K562 (cell line): ENCODE data around the gene SIRT2. TPM values are rescaled to one million over a fixed set of nuclear protein-coding genes. Genes with fewer than 3 reads are reported as not detected.

ENCODE experiments used
- ATAC-seq: fragments of 200-7000 bp; cut with Tn5 transposase; 3 replicates; pipeline ENCODE4 v1.9.1; 2020; ENCODE audit warnings: moderate library complexity
- BruUV-seq: library from RNA; stranded (reverse); fragments of 400-500 nt; replicated peaks from 2 replicates; lab custom pipeline; 2021; lab: Mats Ljungman, UMichigan
- CTCF ChIA-PET: fragments of 300-600 bp; formaldehyde crosslinking; extraction: SDS; loops from one replicate; lab custom pipeline; 2021; ENCODE audit warnings: low intra/inter-chr PET ratio; lab: Yijun Ruan, JAX
- POLR2A ChIA-PET: fragments of 300-600, 350-650 bp; sonication (Branson Sonifier 250); formaldehyde crosslinking; extraction: SDS; loops from one replicate; lab custom pipeline; 2021; ENCODE audit warnings: antibody characterized with exemption, inconsistent platforms; lab: Yijun Ruan, JAX
- DNase-seq, 4 experiments: peaks; one replicate each; pipeline versions ENCODE4 v3.0.0 to v3.0.0-alpha.2; 2011 to 2018; ENCODE audit warnings: low spot score in 3 of 4, mixed read lengths in 3 of 4; ENCODE audit errors: extremely low read depth in 1 of 4
- FAIRE-seq: peaks from 2 replicates; lab custom pipeline; 2011; peaks lifted over from hg19 to GRCh38; lab: Jason Lieb, UNC
- H2AFZ ChIP-seq: 2 replicates; pipeline ENCODE4 v1.6.0; 2011; ENCODE audit warnings: low read depth, low read length, control low read depth, inconsistent platforms
- H3K27ac ChIP-seq: fragments of 200-600 bp; 3 replicates; pipeline ENCODE4 v1.8.0; 2011; ENCODE audit warnings: low read depth, mild to moderate bottlenecking, control low read depth, inconsistent platforms, low read length, moderate library complexity, mixed read lengths; ENCODE audit errors: extremely low read depth
- H3K27me3 ChIP-seq, 2 experiments: fragments of 300-600 bp in 1 of 2; 2 replicates in 1 of 2; 3 replicates in 1 of 2; pipeline versions ENCODE4 v1.6.0 to v1.8.0; 2011; ENCODE audit warnings: inconsistent platforms in 2 of 2, low read length in 2 of 2, mild to moderate bottlenecking in 1 of 2, mixed read lengths in 1 of 2, moderate library complexity in 1 of 2; ENCODE audit not compliant: control insufficient read depth in 2 of 2, insufficient read depth in 2 of 2
- H3K36me3 ChIP-seq: fragments of 300-600 bp; 3 replicates; pipeline ENCODE4 v1.8.0; 2011; ENCODE audit warnings: mild to moderate bottlenecking, low read length, inconsistent platforms; ENCODE audit not compliant: control insufficient read depth, insufficient read depth
- H3K4me1 ChIP-seq, 2 experiments: fragments of 200-600 bp in 1 of 2; replicated peaks in 1 of 2; 2 replicates in 1 of 2; 3 replicates in 1 of 2; pipeline versions ENCODE4 v1.5.1 to v1.8.0; 2011; ENCODE audit warnings: inconsistent platforms in 2 of 2, low read length in 2 of 2, mild to moderate bottlenecking in 1 of 2, mixed read lengths in 1 of 2, moderate library complexity in 1 of 2; ENCODE audit not compliant: control insufficient read depth in 2 of 2, insufficient read depth in 2 of 2
- H3K4me2 ChIP-seq: 2 replicates; pipeline ENCODE4 v1.6.1; 2011; ENCODE audit warnings: low read length, control low read depth, inconsistent platforms, mixed read lengths; ENCODE audit not compliant: insufficient read depth
- H3K4me3 ChIP-seq: fragments of 200-600 bp; sonication (generic), shearing (Covaris generic); 2 replicates; pipeline ENCODE4 v1.5.1; 2016; ENCODE audit warnings: control low read depth, inconsistent platforms
- H3K79me2 ChIP-seq: fragments of 200-600 bp; 3 replicates; pipeline ENCODE4 v1.8.0; 2011; ENCODE audit warnings: low read length, inconsistent platforms; ENCODE audit not compliant: control insufficient read depth, insufficient read depth
- H3K9ac ChIP-seq, 2 experiments: 2 replicates each; pipeline versions ENCODE4 v1.6.0 to v1.6.1; 2011; ENCODE audit warnings: low read depth in 2 of 2, low read length in 2 of 2, control low read depth in 1 of 2, inconsistent platforms in 1 of 2, mild to moderate bottlenecking in 1 of 2, mixed read lengths in 1 of 2; ENCODE audit not compliant: insufficient read depth in 1 of 2
- H3K9me1 ChIP-seq: one replicate; pipeline ENCODE4 v1.6.0; 2011; ENCODE audit warnings: inconsistent platforms, mild to moderate bottlenecking, low read length, moderate library complexity; ENCODE audit not compliant: control insufficient read depth, insufficient read depth
- H3K9me3 ChIP-seq: replicated peaks from 2 replicates; pipeline ENCODE4 v1.5.1; 2011; ENCODE audit warnings: low read depth, low read length, inconsistent platforms; ENCODE audit not compliant: control insufficient read depth, insufficient read depth
- H4K20me1 ChIP-seq: replicated peaks from 2 replicates; pipeline ENCODE4 v1.6.1; 2011; ENCODE audit warnings: low read length, inconsistent platforms, mixed read lengths; ENCODE audit not compliant: control insufficient read depth, insufficient read depth
- HNRNPL ChIP-seq: fragments of 200-400 bp; formaldehyde crosslinking; IDR thresholded peaks from 2 replicates; pipeline ENCODE4 v1.6.1; 2017; ENCODE audit warnings: low read depth, mild to moderate bottlenecking, low read length
- MAZ ChIP-seq, 2 experiments: fragments of 450-650 bp in 1 of 2; sonication (generic) in 1 of 2; formaldehyde crosslinking; IDR thresholded peaks in 1 of 2; conservative IDR thresholded peaks in 1 of 2; 2 replicates each; pipeline versions ENCODE4 v1.4.0 to v1.5.0; 2020; ENCODE audit warnings: mild to moderate bottlenecking in 1 of 2, missing genetic modification reagents in 1 of 2
- NUFIP1 ChIP-seq: fragments of 450-650 bp; IDR thresholded peaks from 2 replicates; pipeline ENCODE4 v1.6.1; 2018; ENCODE audit not compliant: partially characterized antibody
- PHB2 ChIP-seq: fragments of 450-650 bp; IDR thresholded peaks from 2 replicates; pipeline ENCODE4 v1.6.1; 2017; ENCODE audit warnings: low read depth
- POLR2G ChIP-seq: fragments of 200-400 bp; formaldehyde crosslinking; IDR thresholded peaks from 2 replicates; pipeline ENCODE4 v1.6.1; 2017; ENCODE audit warnings: low read depth, mild to moderate bottlenecking, antibody characterized with exemption, low read length, moderate library complexity
- RBFOX2 ChIP-seq: fragments of 200-400 bp; formaldehyde crosslinking; IDR thresholded peaks from 2 replicates; pipeline ENCODE4 v1.6.1; 2017; ENCODE audit warnings: low read depth, mild to moderate bottlenecking, low read length, moderate library complexity
- RFX1 ChIP-seq: fragments of 450-650 bp; IDR thresholded peaks from 2 replicates; pipeline ENCODE4 v1.6.1; 2016; ENCODE audit warnings: mild to moderate bottlenecking, moderate library complexity
- WGBS: fragments of 100-300 bp; shearing (Covaris generic); methylation state at CpG from one replicate; pipeline ENCODE4 v1.1.6; 2016; ENCODE audit warnings: low coverage, mixed read lengths; ENCODE audit not compliant: insufficient coverage; ENCODE audit errors: missing lambda C conversion rate; 5-methylcytosine and 5-hydroxymethylcytosine counted together
- in situ Hi-C: fragments of 300-500 bp; cut with MboI; formaldehyde crosslinking; loops from 4 replicates; pipeline ENCODE4 v1.15.0; 2018; ENCODE audit warnings: inconsistent platforms, mixed read lengths
- intact Hi-C: fragments of 100-400 bp; cut with micrococcal nuclease; formaldehyde crosslinking; loops from 2 replicates; pipeline ENCODE4 v1.14.2; 2022
- polyA plus RNA-seq, 8 experiments: library from polyadenylated mRNA; depleted of rRNA in 4 of 8; stranded (reverse) in 5 of 8; unstranded in 3 of 8; fragments of >200 nt; fragmentation: Nextera tagmentation in 2 of 8; fragmentation: Illumina TruSeq in 1 of 8; extraction: Ambion mirVana in 2 of 8; extraction: Trizol in 1 of 8; gene quantifications; 2 replicates each; pipeline versions ENCODE4 v1.2.1 to v1.2.3, GENCODE V29; 2011 to 2014; ENCODE audit warnings: inconsistent platforms in 1 of 8, missing spikeins in 1 of 8
- total RNA-seq, 7 experiments: library from RNA; depleted of rRNA in 6 of 7; stranded (reverse); fragments of >200 nt in 6 of 7; fragmentation: Illumina TruSeq in 2 of 7; extraction: Trizol in 2 of 7; gene quantifications; 2 replicates each; pipeline versions ENCODE4 v1.2.1 to v1.2.3, GENCODE V29; 2011 to 2021; ENCODE audit warnings: low replicate concordance in 1 of 7
- TF ChIP-seq, protein P1 (sequence below): IDR thresholded peaks from 2 replicates; pipeline ENCODE4 v1.6.1; 2011; ENCODE audit not compliant: insufficient read length; ENCODE audit errors: extremely low read depth

SIRT2 gene
- total and polyA plus RNA-seq, 9 of the 15 experiments (the other 6 are each of a cell fraction or from before 2014, with no cell fraction given), result 2.3 to 35.2 (median 22.9) TPM

DNA sequence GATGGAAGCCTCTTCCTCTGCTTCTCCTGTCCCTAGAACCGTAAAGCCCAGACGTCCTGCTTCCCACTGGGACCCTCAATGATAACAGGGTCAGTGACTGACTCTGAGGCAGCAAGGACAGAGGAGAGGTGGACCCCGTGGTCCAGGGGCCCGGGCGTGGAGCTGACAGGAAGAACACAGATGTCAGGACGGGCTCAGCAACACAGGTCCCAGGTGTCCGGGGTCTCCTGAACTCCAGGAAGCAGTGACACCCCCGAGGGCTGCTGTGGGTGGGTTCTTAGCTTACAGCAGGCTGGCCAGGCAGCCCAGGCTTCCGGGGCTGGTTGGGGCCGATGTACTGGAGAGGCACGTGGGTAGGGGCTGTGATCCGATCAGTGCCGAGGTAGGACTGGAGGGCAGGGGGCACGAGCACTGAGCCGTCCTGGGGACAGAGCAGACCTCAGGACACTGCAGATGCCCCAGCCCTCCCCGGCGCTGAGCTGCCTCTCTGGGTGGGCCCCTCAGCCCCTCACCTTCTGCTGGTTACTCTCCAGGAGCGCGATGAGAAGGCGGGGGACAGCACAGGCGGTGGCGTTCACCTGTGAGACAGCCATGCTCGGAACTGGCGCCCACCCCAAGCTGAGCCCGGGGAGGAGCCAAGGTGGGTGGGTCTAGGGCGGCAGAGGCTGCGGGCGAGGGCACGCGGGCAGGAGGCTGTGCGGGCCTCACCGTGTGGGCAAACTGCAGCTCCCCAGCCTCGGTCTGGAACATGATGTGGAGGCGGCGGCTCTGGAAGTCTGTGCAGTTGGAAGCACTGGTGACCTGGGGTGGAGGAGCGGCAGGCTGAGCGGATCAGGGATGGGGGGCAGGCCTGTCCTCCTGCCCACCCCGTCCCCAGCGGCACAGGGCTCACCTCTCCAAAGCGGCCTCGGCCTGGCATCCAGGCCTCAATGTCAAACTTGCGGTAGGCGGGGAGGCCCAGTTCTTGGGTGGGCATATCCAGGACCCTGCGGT lies 16.2 kb upstream of the SIRT2 start:
- H3K27me3 ChIP-seq, result no peaks in the 10 kb centered on the region
- in situ Hi-C loops, result no loop called here
- no peak overlapping the region for H2AFZ ChIP-seq
- intact Hi-C loops, result no loop called here
- no peak overlapping the region for H3K4me2 ChIP-seq
- no peaks in the 10 kb centered on the region for H3K9me3 ChIP-seq
- 83% methylated on average over 30 of the region's 44 CpGs for WGBS
- BruUV-seq, result TSS peak; percentile 43
- no peaks in the 10 kb centered on the region for H3K79me2 ChIP-seq
- ChIA-PET CTCF (no interaction called here), POLR2A (interaction anchor here (0.6 to 0.7 kb wide), 2 partner anchors 10 to 11 kb away, joined by 3 to 4 read pairs; no protein-coding TSS in a partner anchor)
- H3K4me1 ChIP-seq, result peaks cover 0 to 49% of the 10 kb centered on the region in 2 experiments; a peak in 3 of 5 replicates
- DNase-seq (peak in 1 of 4 experiments; percentile 8), FAIRE-seq (no peak), ATAC-seq (no peak)
- TF ChIP-seq RBFOX2 (0 out of 2 replicates have a peak, but pooled peaks have one; percentile 19), PHB2 (no peak), POLR2G (peak; percentile 57; the same call in 1 of the 2 replicates), RFX1 (no peak), NUFIP1 (no peak), MAZ (CRISPR knock-in tag; conservative IDR thresholded peaks at IDR 0.05 in 1 of 2, IDR thresholded peaks at IDR 0.05 in 1 of 2) (no peak), HNRNPL (peak; percentile 44; the same call in 1 of the 2 replicates)
- TF ChIP-seq, protein P1, sequence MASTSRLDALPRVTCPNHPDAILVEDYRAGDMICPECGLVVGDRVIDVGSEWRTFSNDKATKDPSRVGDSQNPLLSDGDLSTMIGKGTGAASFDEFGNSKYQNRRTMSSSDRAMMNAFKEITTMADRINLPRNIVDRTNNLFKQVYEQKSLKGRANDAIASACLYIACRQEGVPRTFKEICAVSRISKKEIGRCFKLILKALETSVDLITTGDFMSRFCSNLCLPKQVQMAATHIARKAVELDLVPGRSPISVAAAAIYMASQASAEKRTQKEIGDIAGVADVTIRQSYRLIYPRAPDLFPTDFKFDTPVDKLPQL, result no peak
- H3K9ac ChIP-seq, result peak overlapping the region in 1 of 2 experiments; percentile 47; a peak in 1 of 4 replicates
- no peaks in the 10 kb centered on the region for H4K20me1 ChIP-seq
- H3K9me1 ChIP-seq, result no peaks in the 10 kb centered on the region
- H3K4me3 ChIP-seq, result no peak overlapping the region
- no peak overlapping the region for H3K27ac ChIP-seq
- peaks cover 9% of the 10 kb centered on the region; the same call in 1 of the 3 replicates for H3K36me3 ChIP-seq
